ENCODE measurements around the gene FXYD7.

Gene FXYD7

DNA sequence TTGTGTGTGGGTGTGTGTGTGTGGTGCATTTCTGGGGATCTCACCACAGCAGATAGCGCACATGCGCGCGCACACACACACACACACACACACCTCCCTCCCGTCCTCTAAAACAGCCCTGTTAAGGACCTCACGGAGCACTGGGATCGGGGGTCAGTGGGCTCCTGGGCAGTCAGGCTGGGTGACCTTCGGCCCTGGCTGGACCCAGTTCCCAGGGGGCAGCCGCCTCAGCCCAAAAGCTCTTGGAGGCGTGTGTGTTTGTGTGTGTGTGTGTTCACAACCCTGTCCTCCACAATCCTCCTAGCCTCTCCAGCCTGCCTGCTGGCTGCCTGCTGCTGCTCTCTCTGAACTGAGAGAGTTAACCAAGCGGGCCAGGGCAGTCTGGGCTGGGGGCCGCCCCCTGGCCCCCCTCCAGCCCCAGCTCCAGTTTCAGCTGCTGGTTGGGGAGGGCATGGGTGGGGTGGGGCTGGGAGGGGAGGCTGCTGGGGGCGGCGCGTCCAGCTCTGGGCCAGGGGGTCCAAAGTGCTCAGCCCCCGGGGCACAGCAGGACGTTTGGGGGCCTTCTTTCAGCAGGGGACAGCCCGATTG, 4.7 kb upstream of the FXYD7 start, which contains the start of gene FXYD1:
FXYD1 (plus strand) TSS at position 520 of the 588 bp plus-strand sequence. CDS start 1,256 bp downstream, outside the sequence.
- ChIA-PET POLR2A (no interaction called here), CTCF (interaction anchor here (1.1 to 5.5 kb wide), 5 partner anchors 9 to 75 kb away, joined by 3 to 65 read pairs (median 39); no protein-coding TSS in a partner anchor)
- DNase-seq (ENCODE audit: extremely low spot score) = no peak
- TF ChIP-seq, protein P1, sequence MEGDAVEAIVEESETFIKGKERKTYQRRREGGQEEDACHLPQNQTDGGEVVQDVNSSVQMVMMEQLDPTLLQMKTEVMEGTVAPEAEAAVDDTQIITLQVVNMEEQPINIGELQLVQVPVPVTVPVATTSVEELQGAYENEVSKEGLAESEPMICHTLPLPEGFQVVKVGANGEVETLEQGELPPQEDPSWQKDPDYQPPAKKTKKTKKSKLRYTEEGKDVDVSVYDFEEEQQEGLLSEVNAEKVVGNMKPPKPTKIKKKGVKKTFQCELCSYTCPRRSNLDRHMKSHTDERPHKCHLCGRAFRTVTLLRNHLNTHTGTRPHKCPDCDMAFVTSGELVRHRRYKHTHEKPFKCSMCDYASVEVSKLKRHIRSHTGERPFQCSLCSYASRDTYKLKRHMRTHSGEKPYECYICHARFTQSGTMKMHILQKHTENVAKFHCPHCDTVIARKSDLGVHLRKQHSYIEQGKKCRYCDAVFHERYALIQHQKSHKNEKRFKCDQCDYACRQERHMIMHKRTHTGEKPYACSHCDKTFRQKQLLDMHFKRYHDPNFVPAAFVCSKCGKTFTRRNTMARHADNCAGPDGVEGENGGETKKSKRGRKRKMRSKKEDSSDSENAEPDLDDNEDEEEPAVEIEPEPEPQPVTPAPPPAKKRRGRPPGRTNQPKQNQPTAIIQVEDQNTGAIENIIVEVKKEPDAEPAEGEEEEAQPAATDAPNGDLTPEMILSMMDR (IDR thresholded peaks at IDR 0.05; ENCODE audit: control extremely low read depth, extremely low read depth, low read depth, missing control alignments) = no peak

DNA sequence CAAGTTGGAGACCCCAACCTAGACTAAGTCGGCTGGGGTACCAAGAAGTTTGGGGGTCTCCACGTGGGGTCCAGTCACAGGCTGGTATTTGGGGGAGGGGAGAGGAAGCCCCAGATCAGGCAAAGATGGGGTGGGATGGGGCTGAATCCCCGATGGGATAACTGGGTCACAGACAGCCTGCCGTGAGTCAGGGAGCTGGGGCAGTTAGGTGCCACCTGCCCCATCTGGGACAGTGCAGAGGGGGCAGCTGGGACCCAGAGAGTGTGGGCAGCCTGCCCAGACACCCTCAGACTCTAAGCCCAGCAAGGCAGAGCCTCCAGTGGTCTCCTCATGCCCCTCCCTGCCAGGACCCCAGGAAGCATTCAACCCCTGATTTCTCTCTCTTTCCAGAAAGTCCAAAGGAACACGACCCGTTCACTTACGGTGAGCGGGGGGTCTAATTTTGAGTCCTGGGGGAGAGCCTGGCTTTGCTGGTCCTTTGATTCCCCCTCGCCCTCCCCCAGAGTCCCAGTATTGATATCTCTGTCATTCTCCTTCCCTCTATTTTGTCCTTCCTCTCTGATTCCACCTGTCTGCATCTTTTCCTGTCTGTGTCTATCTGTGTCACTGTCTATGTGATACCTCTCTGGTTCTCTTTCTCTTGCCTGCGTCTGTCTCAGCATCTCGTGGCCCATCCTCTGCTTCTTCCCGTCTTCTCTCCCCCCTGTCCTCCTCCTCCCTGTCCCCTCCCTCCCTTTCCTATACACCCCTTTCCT, 2.7 kb upstream of the FXYD7 start:
- TF ChIP-seq, protein P1 (IDR thresholded peaks at IDR 0.05; ENCODE audit: control extremely low read depth, extremely low read depth, low read depth, missing control alignments) = no peak
- ChIA-PET CTCF (interaction anchor here (0.9 to 2.3 kb wide), 11 partner anchors 16 to 162 kb away, joined by 3 to 17 read pairs (median 6); partner anchors contain the start of gene USF2), POLR2A (no interaction called here)
- no peak for DNase-seq (ENCODE audit: extremely low spot score)

DNA sequence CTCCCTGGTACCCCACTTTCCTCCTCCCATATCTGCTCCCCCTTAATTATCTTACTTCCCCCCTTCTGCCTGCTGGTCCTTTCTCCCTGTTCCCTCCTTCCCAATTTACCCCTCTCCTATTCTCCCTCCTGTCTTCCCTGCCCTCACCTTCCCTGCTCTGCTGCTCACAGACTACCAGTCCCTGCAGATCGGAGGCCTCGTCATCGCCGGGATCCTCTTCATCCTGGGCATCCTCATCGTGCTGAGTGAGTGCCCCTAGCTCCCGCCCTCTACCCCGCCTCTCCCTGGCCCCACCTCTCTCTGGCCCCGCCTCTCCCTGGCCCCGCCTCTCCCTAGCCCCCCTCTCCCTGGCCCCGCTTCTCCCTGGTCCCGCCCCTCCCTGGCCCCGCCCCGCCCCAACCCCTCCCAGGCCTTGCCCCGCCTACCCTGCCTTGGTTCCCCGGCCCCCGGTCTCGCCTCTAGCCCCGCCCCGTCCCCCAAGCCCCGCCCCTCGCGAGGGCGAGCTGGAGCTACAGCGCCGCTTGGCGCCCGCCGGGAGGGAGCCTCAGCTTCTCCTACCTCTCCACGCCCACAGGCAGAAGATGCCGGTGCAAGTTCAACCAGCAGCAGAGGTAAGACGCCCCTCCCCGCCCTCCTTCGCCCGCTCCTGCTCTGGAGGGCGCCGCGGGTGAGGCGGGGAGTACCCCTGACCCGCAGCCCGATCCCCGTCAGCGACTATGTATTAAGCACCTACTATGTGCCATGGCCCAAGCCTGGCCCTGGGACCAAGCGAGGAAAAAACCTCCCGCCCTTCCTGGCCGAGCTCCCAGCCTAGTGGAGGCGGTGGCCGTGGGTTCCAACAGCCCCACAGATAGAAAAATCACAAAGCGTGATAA, 1.9 kb upstream of the FXYD7 start:
- TF ChIP-seq, protein P1 (IDR thresholded peaks at IDR 0.05; ENCODE audit: control extremely low read depth, extremely low read depth, low read depth, missing control alignments) = peak; percentile 60
- POLR2A ChIA-PET = interaction anchor here (0.6 kb wide), 2 partner anchors 323 to 606 kb away, joined by 3 read pairs; no protein-coding TSS in a partner anchor
- peak; percentile 100 for DNase-seq (ENCODE audit: extremely low spot score)
- CTCF ChIA-PET = interaction anchor here (0.9 to 2.8 kb wide), 30 partner anchors 10 to 369 kb away, joined by 3 to 24 read pairs (median 5); partner anchors contain the start of genes FXYD5 and USF2

DNA sequence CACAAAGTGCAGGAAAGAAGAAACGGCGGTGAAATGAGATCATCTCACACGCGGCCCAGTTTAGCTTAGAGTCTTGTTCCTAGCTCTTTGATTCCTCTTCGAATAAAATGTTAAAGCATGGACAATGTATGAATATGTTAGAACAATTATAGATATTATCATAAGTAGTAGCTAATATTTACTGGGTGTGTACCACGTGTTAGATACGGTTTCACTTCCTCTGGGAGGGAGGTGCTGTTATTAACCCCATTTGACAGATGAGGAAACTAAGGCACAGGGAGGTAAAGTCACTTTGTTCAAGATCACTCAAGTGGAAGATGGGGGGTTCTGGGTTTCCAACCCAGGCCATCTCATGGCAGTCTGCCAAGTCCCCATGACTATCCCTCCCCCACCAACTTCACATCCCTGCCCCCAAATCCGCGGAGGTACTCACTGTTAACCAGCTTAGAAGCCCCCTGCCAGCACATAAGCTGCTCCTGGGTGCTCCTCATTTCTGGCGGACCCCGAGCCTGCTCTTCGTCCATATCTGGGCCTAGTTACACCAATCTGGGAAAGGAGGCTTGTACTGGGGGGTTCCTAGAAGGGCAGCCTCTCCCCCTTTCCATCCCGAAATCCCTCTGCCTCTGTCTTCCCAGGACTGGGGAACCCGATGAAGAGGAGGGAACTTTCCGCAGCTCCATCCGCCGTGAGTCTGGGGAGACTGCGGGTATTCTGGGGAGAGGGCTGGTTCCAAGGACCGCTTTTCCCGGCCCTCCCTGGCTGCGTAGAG, 1.0 kb upstream of the FXYD7 start:
- TF ChIP-seq, protein P1 (IDR thresholded peaks at IDR 0.05; ENCODE audit: control extremely low read depth, extremely low read depth, low read depth, missing control alignments) = no peak
- ChIA-PET POLR2A (interaction anchor here (0.6 kb wide), 1 partner anchor 323 kb away, joined by 3 read pairs; no protein-coding TSS in a partner anchor), CTCF (interaction anchor here (0.7 to 2.8 kb wide), 30 partner anchors 9 to 368 kb away, joined by 3 to 24 read pairs (median 5); partner anchors contain the start of genes FXYD5 and USF2)
- no peak for DNase-seq (ENCODE audit: extremely low spot score)

DNA sequence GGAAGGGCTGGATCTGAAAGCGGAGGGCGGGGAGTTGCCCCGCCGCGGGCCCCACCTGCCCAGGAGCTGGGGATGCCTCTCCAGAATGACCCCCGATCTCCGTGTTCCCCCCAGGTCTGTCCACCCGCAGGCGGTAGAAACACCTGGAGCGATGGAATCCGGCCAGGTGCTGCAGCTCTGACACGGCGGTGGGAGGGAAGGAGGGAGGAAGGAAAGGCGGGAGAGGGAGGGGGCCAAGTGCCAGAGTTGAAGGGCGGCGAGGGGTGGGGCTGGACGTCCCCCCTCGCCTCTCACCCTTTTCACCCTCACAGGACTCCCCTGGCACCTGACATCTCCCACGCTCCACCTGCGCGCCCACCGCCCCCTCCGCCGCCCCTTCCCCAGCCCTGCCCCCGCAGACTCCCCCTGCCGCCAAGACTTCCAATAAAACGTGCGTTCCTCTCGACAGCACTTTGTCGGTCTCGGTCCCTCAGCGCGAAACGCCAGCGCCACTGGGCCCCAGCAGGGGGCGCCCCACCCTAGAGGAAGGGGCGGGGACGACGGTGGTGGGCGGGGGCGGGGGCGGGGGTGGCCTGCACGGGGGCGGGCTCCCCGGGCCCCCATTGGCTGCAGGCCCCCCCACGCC, 337 bp upstream of the FXYD7 start:
- TF ChIP-seq, protein P1 (IDR thresholded peaks at IDR 0.05; ENCODE audit: control extremely low read depth, extremely low read depth, low read depth, missing control alignments) = peak; percentile 67
- POLR2A ChIA-PET = interaction anchor here (0.6 kb wide), 1 partner anchor 57 kb away, joined by 3 read pairs; no protein-coding TSS in a partner anchor
- CTCF ChIA-PET = interaction anchor here (0.7 to 2.8 kb wide), 20 partner anchors 8 to 368 kb away, joined by 3 to 24 read pairs (median 5); partner anchors contain the start of genes FXYD5 and USF2
- peak; percentile 70 for DNase-seq (ENCODE audit: extremely low spot score)

Data from GM10248 (cell line).